Trophoblast cell (in vitro differentiated cells and primary cell): ENCODE results near the gene CLEC20A.

ENCODE experiments used
- DNase-seq, 2 donors: peaks; one replicate each; pipeline ENCODE4 v3.0.0-alpha.2; 2016
- H2AFZ ChIP-seq: 2 replicates; pipeline ENCODE4 v1.6.1; 2013; ENCODE audit warnings: low read length, moderate library complexity, mild to moderate bottlenecking; ENCODE audit not compliant: insufficient read depth, poor library complexity
- H2AK5ac ChIP-seq: 2 replicates; pipeline ENCODE4 v1.6.1; 2013; ENCODE audit warnings: mild to moderate bottlenecking, low read length
- H2BK120ac ChIP-seq: 2 replicates; pipeline ENCODE4 v1.6.1; 2013; ENCODE audit warnings: low read length, mild to moderate bottlenecking, moderate library complexity; ENCODE audit not compliant: insufficient read depth, poor library complexity
- H2BK12ac ChIP-seq: 2 replicates; pipeline ENCODE4 v1.6.1; 2013; ENCODE audit warnings: mild to moderate bottlenecking, low read length, moderate library complexity
- H2BK5ac ChIP-seq: 2 replicates; pipeline ENCODE4 v1.6.1; 2013; ENCODE audit warnings: low read length, low read depth, moderate library complexity, mild to moderate bottlenecking; ENCODE audit not compliant: poor library complexity
- H3K14ac ChIP-seq: 2 replicates; pipeline ENCODE4 v1.6.1; 2013; ENCODE audit warnings: mild to moderate bottlenecking, low read length
- H3K18ac ChIP-seq: 2 replicates; pipeline ENCODE4 v1.6.1; 2013; ENCODE audit warnings: mild to moderate bottlenecking, low read length
- H3K23ac ChIP-seq: 2 replicates; pipeline ENCODE4 v1.6.1; 2013; ENCODE audit warnings: low read length
- H3K27ac ChIP-seq: 2 replicates; pipeline ENCODE4 v1.5.1; 2013; ENCODE audit warnings: low read depth, mild to moderate bottlenecking, inconsistent platforms, low read length, moderate library complexity
- H3K27me3 ChIP-seq: 2 replicates; pipeline ENCODE4 v1.6.1; 2013; ENCODE audit warnings: inconsistent platforms, mild to moderate bottlenecking, low read length, moderate library complexity; ENCODE audit not compliant: insufficient read depth
- H3K36me3 ChIP-seq, 2 experiments: 1 replicate in 1 of 2; 2 replicates in 1 of 2; pipeline ENCODE4 v1.6.1; 2013; ENCODE audit warnings: low read length in 2 of 2, mild to moderate bottlenecking in 2 of 2, moderate library complexity in 1 of 2; ENCODE audit not compliant: insufficient read depth in 2 of 2, control insufficient read depth in 1 of 2
- H3K4ac ChIP-seq: 2 replicates; pipeline ENCODE4 v1.6.1; 2013; ENCODE audit warnings: low read depth, mild to moderate bottlenecking, low read length, moderate library complexity
- H3K4me1 ChIP-seq, 2 experiments: 1 replicate in 1 of 2; 2 replicates in 1 of 2; pipeline ENCODE4 v1.6.1; 2013; ENCODE audit warnings: low read length in 2 of 2, mild to moderate bottlenecking in 2 of 2, moderate library complexity in 1 of 2; ENCODE audit not compliant: insufficient read depth in 2 of 2, control insufficient read depth in 1 of 2
- H3K4me2 ChIP-seq: 2 replicates; pipeline ENCODE4 v1.6.1; 2013; ENCODE audit warnings: inconsistent platforms, mild to moderate bottlenecking, low read length, moderate library complexity
- H3K4me3 ChIP-seq: 2 replicates; pipeline ENCODE4 v1.5.1; 2013; ENCODE audit warnings: mild to moderate bottlenecking, low read depth, low read length, inconsistent platforms
- H3K79me1 ChIP-seq: one replicate; pipeline ENCODE4 v1.6.1; 2013; ENCODE audit warnings: low read length
- H3K79me2 ChIP-seq: 2 replicates; pipeline ENCODE4 v1.6.1; 2013; ENCODE audit warnings: low read length, mild to moderate bottlenecking; ENCODE audit not compliant: control insufficient read depth, insufficient read depth, poor library complexity
- H3K9ac ChIP-seq: 2 replicates; pipeline ENCODE4 v1.6.1; 2013; ENCODE audit warnings: mild to moderate bottlenecking, low read length
- H3K9me3 ChIP-seq: 2 replicates; pipeline ENCODE4 v1.6.1; 2013; ENCODE audit warnings: low read depth, mild to moderate bottlenecking, control low read depth, inconsistent platforms, low read length; ENCODE audit not compliant: insufficient read depth
- H4K12ac ChIP-seq: 2 replicates; pipeline ENCODE4 v1.6.1; 2013; ENCODE audit warnings: low read depth, mild to moderate bottlenecking, low read length, moderate library complexity
- H4K8ac ChIP-seq: 2 replicates; pipeline ENCODE4 v1.6.1; 2013; ENCODE audit warnings: low read depth, mild to moderate bottlenecking, low read length, moderate library complexity
- H4K91ac ChIP-seq: one replicate; pipeline ENCODE4 v1.6.1; 2013; ENCODE audit warnings: low read depth, mild to moderate bottlenecking, low read length, moderate library complexity
- WGBS: extraction: QIAGEN DNeasy Blood & Tissue Kit; methylation state at CpG from one replicate; pipeline ENCODE4 v1.1.7; 2013; ENCODE audit warnings: missing lambda C conversion rate; ENCODE audit not compliant: insufficient read length, insufficient coverage; ENCODE audit errors: extremely low coverage; 5-methylcytosine and 5-hydroxymethylcytosine counted together

CLEC20A gene

DNA sequence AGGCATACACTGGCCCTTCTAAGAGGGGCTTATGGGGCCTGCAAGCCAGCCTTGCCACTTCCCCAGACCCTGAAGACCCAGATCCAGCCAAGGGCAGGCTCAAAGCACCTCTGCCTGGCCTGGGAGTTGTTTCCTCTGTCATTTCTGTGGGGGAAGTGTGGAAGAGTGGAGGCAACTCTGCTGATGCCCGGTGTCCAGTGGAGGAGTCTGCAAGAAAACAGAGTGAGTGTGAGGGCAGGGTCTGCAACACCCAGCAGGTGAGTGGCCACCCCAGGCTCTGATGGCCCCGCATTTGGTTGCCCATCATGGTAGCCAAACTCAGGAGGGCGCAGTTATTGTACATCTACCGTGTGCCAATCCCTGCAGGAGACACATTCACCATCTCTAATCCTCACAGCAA is 8.4 kb downstream of the CLEC20A start:
- Histone ChIP-seq H3K9ac (no peak overlapping the region), H2AK5ac (no peak overlapping the region), H3K79me1 (no peaks in the 10 kb centered on the region), H2BK120ac (no peak overlapping the region), H3K36me3 (no peaks in the 10 kb centered on the region), H4K12ac (no peak overlapping the region), H3K27me3 (no peaks in the 10 kb centered on the region), H3K23ac (no peak overlapping the region), H2BK5ac (no peak overlapping the region), H3K14ac (no peak overlapping the region), H2BK12ac (no peak overlapping the region), H3K4me1 (no peaks in the 10 kb centered on the region), H3K27ac (no peak overlapping the region), H3K4ac (no peak overlapping the region), H3K79me2 (no peaks in the 10 kb centered on the region), H4K8ac (no peak overlapping the region), H4K91ac (no peak overlapping the region), H3K4me2 (no peak overlapping the region), H3K18ac (no peak overlapping the region), H2AFZ (no peak overlapping the region), H3K9me3 (peaks cover 2% of the 10 kb centered on the region), H3K4me3 (no peak overlapping the region)
- no CpG with 5 or more reads among the region's 4 CpGs for WGBS
- no peak for DNase-seq

DNA sequence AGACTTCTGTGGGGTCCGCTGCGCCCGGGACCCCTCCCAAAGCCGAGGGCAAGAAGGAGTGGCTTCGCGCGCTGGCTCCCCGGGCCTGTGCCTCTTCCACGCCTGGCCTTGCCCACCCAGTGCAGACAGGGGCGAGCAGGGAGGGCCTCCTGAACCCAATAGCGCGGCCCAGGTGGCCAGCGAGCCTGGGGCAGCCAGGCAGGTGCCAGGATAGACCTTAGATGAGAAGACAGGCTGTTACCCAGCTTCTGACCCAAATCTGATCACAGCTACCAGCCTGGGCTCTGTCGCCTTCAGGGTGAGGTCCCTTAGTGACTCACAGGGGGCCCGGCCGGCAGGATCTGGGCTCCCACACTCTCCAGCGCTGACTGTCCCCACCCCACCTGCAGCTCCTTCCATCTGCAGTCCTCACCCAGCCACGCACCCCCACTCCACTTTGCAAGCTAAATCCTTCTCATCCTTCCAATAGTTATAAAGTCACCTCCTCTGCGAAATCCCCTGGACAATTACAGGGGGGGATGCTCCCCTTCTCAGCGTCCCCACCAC is 9.6 kb downstream of the CLEC20A start:
- H4K8ac ChIP-seq: no peak overlapping the region
- no peak overlapping the region for H3K4me2 ChIP-seq
- no peak overlapping the region for H3K18ac ChIP-seq
- H3K27ac ChIP-seq: no peak overlapping the region
- H2AK5ac ChIP-seq: no peak overlapping the region
- no peak overlapping the region for H3K4me3 ChIP-seq
- no peak overlapping the region for H2AFZ ChIP-seq
- H4K12ac ChIP-seq: no peak overlapping the region
- no peaks in the 10 kb centered on the region for H3K79me1 ChIP-seq
- H2BK120ac ChIP-seq: no peak overlapping the region
- H3K36me3 ChIP-seq: peaks cover 0 to 3% of the 10 kb centered on the region in 2 experiments
- H3K79me2 ChIP-seq: no peaks in the 10 kb centered on the region
- no peaks in the 10 kb centered on the region for H3K27me3 ChIP-seq
- no peak overlapping the region for H3K9ac ChIP-seq
- H3K9me3 ChIP-seq: no peaks in the 10 kb centered on the region
- H4K91ac ChIP-seq: no peak overlapping the region
- H3K4me1 ChIP-seq: no peaks in the 10 kb centered on the region
- H2BK5ac ChIP-seq: no peak overlapping the region
- DNase-seq: no peak
- H2BK12ac ChIP-seq: no peak overlapping the region
- no peak overlapping the region for H3K14ac ChIP-seq
- H3K4ac ChIP-seq: no peak overlapping the region
- WGBS: no CpG with 5 or more reads among the region's 20 CpGs
- no peak overlapping the region for H3K23ac ChIP-seq

DNA sequence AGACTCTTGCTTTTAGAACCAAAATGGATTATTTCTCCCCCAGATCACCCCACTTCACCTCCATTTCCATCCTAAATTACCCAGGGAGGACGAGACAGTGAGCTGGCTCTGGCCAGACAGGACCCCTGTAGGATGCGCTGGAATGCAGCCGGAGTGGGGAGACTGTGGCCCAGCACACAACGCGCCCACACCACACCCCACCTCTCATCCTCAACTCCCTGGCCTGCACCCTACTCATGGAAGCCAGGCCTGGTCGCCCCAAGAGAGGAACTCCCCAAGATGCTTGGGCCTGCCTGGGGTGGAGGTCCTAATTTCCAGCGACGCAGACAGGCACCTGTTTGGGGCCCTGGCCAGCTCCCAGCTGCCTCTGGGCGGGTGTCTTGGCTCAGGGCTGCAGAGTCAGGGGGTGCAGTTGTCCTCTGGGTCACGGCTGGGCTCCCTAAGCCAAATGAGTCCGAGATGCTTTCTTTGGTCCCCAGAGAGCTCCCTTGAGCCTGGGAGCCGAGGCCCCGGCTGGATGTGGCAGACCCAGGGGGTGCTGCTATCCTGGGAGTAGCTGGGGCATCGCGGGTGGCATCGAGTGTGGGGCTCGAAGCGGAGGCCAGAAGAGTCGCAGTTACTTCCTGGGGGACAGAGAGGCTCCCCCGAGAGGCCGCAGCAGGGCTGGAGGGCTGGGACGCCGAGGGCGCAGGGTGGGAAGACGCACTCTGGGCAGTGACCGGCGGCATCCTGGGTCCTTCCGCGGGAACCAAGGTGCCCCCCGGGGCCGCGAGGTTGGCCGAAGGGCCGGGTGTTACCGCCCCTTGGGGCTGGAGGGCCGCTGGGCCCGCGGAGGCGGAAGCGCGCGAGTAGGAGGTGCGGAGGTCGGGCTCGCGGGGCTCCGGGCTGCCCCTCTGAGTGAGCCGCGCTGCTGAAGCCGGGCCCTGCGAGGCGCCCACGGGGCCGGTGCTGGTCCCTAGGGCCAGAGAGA is 10.4 kb downstream of the CLEC20A start:
- Histone ChIP-seq H3K27ac (no peak overlapping the region), H3K9me3 (no peaks in the 10 kb centered on the region), H2AFZ (no peak overlapping the region), H2BK5ac (no peak overlapping the region), H3K4me3 (no peak overlapping the region), H3K18ac (no peak overlapping the region), H4K8ac (no peak overlapping the region), H3K14ac (no peak overlapping the region), H3K4me1 (no peaks in the 10 kb centered on the region), H3K79me1 (no peaks in the 10 kb centered on the region), H3K36me3 (peaks cover 0 to 3% of the 10 kb centered on the region in 2 experiments), H3K9ac (no peak overlapping the region), H3K27me3 (no peaks in the 10 kb centered on the region), H3K23ac (no peak overlapping the region), H4K12ac (no peak overlapping the region), H3K79me2 (no peaks in the 10 kb centered on the region), H3K4ac (no peak overlapping the region), H2BK12ac (no peak overlapping the region), H2BK120ac (no peak overlapping the region), H4K91ac (no peak overlapping the region), H2AK5ac (no peak overlapping the region), H3K4me2 (no peak overlapping the region)
- WGBS: no CpG with 5 or more reads among the region's 54 CpGs
- no peak for DNase-seq

DNA sequence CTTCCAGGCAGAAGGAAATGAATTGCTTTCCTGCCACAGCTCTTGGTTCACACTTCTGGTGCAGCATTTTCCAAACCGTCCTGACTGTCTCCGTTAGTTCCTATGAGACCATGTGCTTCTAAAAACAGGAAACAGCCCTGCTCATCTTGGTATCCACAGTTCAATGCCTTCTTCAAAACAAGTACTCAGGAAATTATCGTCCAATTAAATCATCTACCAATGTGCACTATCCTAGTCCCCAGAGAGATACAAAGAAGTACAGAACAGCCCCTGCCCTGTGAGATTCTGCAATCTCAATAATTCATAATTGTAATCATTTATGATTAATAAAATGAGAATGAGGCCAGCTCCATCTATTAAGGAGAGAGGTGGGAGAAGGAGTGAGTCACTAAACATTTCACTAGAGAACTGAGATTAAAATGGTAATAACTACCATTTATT is 11.2 kb downstream of the CLEC20A start:
- no CpG with 5 or more reads among the region's 3 CpGs for WGBS
- H3K18ac ChIP-seq: no peak overlapping the region

More for the DNA sequence above, 11.2 kb downstream of the CLEC20A start:
- Histone ChIP-seq H2BK5ac (no peak overlapping the region), H3K14ac (no peak overlapping the region), H3K23ac (no peak overlapping the region), H3K4me1 (no peaks in the 10 kb centered on the region), H4K8ac (no peak overlapping the region), H3K27me3 (no peaks in the 10 kb centered on the region), H3K36me3 (peaks cover 0 to 3% of the 10 kb centered on the region in 2 experiments), H3K9me3 (no peaks in the 10 kb centered on the region), H3K79me2 (no peaks in the 10 kb centered on the region), H2AFZ (no peak overlapping the region), H4K91ac (no peak overlapping the region), H4K12ac (no peak overlapping the region), H3K4me3 (no peak overlapping the region), H3K79me1 (no peaks in the 10 kb centered on the region), H3K9ac (no peak overlapping the region), H2AK5ac (no peak overlapping the region), H3K4ac (no peak overlapping the region), H2BK120ac (no peak overlapping the region), H3K27ac (no peak overlapping the region), H2BK12ac (no peak overlapping the region), H3K4me2 (no peak overlapping the region)
- no peak for DNase-seq
